SW480 (cell line): Measurements from ENCODE around the gene PHF2.

ENCODE experiments used
- DNase-seq: peaks from one replicate; pipeline ENCODE4 v3.0.0-alpha.2; 2016; ENCODE audit warnings: low spot score

The PHF2 gene

DNA sequence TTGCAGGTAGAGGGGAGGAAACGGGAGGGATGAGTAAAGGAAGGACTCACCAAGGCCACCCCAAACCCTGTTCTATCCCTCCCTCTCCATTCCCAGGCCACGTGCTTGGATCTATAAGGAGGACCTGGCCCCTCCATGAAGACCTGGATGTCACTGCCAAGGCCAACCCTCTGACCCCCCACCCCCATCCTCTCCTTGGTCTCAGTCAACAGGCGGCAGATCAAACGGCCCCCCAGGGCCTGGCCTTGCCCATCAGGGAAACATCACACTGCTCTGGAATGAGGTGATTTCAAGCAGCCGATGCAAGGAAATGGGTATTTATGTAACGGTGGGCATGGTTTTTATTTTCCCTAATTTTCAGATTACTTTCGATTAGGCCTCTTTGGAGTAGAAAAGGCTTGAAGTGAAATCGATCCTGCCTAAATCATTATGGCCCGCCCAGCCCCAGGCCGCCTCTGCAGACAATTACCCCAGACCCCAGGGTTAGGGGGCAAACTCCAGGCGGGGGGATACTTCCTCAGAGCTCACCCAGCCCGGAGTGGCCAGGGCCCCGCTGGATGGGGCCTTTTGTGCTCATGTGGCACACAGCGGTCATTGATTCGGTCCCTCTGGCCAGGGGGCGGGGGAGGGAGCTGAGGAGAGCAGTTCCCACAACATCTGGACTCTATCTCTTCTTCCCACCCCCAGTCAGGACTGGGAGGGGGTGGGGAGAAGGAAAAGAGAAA lies 125.3 kb downstream of the PHF2 start:
- DNase-seq: no peak

DNA sequence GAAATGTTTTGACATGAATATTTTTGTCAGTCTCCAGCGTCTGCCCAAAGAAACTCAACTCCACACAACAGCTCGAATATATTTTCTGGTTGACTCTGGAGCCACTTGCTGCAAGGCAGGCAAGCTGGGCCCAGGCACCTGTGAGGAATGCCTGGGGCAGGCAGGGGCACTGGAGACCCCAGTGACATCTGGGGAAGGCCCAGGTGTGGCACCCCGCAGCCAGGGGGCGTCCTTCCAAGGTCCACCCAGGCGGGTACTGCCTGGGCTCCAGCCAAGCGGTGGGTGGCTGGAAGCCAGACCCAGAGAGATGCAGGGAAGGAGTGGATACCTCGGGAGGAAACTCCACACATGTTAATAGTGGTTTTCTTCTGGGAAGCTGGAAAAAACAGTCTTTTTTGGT lies 125.9 kb downstream of the PHF2 start:
- no peak for DNase-seq

DNA sequence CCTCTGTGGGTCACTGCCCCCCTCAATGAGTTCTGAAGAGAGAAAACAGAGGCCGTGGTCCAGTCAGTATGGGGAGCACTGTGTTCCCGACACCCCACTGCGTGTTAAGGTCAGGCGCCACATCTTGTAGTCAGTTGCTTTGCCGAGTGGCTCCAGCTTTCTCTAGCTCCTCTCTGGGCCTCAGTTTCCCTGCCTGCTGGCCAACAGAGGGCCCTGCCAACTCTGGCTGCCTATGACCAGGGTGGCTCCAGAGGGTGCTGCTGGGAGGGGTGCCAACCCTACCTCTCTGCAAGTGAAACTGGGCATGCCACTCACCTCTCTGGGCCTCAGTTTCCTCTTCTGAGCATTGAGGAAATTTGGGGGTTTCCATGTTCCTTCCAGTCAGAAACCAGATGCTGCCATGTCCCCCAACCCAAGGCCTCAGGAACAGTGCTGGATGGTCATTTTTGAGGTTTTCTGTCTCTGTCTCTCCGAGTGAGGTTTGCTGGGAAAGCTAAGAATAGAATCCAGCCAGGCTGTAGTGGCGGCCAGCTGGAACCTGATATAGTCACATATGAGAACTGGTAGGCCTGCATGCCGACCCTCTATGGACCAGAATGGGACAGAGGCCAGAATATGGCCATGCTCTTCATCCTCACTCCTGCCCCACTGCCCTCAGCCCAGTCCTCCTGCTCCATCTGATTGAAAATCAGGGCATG lies 132.1 kb downstream of the PHF2 start:
- no peak for DNase-seq

DNA sequence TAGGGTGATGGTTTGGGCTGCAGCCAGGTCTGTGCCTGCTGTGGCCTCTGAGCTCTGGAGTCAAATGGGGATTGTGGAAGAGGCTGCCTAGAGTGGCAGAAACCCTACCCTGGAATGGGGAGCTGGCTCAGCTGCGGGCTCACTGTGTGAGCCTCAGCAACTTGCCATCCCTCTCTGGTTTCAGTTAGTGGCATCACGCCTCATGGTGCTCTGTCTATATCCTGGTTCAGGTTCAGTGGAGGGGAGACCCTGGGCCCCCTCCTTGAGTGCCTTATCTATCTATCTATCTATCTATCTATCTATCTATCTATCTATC lies 132.6 kb downstream of the PHF2 start:
- no peak for DNase-seq

DNA sequence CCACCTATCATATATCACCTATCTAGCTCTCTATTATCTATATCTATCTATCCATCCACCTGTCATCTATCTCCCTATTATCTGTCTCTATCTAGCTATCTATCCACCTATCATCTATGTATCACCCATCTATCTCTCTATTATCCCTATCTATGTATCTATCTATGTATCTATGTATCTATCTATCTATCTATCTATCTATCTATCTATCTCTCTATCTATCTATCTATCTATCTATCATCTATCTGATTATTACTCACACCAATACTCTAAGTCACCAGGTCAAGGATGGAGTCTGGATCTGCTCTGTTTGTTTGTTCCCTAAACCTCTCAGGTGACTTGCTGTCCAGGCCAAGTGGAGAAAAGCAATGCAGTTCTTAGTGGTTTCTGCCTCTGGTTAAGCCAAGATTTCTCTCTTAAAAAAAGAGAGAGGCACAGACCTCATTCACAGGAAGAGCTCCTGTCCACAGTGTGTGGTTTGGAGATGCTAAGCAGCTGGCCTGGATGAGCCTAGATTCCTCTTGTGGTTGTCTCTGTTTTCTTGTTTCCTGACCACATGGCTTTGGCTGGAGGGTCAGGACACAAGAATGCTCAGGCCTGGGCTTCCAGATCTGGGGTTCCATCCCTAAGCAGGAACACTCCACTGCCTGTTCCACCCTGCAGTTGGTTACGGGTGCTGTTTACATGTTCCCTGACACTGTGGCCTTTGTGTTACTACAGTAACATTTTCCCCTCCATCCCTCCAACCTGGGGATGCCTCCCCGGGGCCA lies 133.4 kb downstream of the PHF2 start:
- DNase-seq: no peak

DNA sequence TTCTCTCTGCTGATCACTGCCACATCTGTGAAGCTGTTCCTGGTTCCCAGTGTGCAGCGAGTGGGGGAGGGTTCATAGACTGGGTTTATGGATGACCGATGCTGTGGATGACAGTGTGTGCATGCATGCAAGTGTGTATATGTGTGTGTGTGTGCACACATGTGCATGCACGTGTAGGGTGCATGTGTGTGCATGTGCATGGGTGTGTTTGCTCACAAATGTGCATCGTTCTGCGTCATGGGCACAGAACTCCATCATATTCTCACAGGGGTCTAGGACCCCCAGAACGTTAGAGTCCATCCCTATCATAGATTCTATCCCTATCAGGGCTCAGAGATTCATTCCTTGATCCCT lies 134.0 kb downstream of the PHF2 start:
- no peak for DNase-seq

DNA sequence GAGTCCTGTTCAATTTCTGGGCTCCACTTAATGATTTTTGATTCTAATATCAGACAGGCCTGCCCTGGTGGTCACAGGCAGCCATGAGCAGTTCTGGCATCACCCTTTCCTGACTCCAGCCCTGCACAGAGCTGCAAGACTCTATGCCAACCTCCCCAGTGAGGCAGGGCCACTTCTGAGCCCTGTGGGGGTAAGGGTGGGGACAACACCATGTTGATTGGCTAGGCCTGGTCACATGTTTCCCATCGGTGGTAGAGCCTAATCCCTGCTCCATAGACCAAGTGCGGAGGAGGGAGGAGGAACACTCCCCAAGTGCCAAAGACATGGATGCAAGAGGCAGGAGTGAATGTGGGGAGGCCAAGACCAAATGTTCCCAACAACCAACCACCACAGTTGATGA lies 134.6 kb downstream of the PHF2 start:
- DNase-seq: no peak

DNA sequence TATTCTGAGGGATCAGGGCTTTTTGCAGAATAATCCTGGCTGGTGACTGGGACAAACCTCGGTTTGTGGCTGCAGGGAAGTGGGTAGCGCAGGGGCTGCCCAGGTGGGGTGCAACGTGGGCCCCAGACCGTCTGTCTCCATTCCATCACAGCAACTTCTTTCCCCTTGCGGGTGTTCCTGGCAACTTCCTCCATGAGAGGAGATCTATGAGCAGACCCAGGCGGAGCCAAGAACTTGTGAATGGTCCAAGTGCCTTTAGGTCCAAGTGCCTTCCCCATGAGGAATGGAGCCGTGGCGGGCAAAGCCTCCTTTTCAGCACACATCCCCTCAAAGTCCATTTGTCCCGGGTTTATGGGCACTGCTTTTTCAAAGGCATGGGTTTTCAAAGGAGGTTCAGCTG lies 136.5 kb downstream of the PHF2 start:
- no peak for DNase-seq

DNA sequence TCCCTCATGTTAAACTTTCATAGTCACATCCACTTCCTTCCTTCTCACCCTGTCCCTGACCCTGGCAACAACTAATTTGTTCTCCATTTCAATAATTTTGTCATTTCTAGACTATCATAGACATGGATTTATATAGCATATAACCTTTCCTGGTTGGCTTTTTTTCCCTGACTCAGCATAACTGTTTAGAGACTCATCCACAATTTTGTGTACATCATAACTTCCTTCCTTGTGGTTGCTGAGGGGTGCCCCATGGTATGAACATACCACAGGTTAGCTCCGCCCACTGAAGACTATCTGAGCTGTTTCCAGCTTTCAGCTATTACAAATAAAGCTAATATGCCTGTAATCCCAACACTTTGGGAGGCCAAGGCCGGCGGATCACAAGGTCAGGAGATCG lies 137.3 kb downstream of the PHF2 start:
- DNase-seq: peak; percentile 30

DNA sequence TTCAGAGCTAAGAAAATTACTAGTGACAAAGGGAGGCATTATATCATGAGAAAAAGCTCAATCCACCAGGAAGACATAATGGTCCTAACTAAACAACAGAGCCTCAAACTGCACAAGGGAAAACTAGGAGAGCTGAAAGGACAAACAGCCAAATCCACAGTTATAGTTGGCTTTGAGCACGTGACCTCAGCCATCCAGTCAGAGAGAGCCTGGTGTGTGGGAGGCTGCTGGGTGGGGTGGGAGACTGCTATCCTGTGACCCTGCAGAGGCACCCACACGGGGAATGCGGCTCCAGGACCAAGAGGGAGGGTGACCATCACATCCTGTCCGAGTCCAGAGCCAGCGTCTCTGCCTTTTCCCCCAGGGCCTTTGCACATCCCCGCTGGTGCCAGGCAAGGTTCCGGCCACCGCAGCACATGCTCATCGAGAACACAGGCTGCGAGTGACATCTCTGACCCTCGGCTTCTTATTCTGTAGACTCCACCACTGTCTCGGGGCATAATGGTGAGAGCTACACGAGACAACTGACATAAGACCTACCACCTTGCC lies 145.1 kb downstream of the PHF2 start:
- no peak for DNase-seq

DNA sequence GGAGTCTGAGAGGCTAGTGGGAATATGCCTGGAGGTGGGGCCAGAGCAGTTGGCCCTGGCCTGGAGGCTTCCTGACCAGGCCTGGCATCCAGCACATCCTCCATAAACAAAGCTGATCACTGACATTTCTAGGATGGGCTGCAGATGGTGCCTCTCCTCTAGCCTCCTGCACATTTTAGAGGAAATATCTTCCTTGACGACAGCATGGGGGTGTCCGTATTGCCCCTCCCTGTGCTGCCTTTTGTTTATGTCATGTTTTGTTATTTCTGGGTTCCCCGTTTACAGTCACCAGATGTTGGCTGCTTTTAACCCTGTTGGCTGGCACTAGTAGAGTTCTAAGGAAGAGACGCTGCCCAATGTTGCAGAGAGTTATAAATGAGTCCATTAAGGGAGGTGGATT lies 148.5 kb downstream of the PHF2 start:
- DNase-seq: no peak

DNA sequence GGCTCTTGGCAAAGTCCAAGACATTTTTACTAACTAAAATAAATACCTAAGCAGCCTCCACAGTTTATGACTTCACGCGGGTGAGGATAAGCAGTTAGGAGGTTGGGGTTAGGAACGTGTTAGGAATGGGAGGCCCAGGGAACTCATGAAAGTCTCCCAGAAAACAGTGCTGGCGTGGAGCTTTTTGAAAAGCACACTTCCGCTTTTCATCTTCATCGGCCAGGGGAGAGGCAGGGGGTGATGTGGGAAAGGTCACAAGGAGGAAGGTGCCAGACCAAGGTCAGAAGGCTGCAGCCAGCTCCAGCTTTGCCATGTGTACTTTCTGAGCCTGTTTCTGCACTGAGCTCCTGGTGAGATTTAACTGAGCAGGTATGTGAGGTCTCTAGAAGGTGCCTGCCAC lies 149.0 kb downstream of the PHF2 start:
- DNase-seq: no peak

DNA sequence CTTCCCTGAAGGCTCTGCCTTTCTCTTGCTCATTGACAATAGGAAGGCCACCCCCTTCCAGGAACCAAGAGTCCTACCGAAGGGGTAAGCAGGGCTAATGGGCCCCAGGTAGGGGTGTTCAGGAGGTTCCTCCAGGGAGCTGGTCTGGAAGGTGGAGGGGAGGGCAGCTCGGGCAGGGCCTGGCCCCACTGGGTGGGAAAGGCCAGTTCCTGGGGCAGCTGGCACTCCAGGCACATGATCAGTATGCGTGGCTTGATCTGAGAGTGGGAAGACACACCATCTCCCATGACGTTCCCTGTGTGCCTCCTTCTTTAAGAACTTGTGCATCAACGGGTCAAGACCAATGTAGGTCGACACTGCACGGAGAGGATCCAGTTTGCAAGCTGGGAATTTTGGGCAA lies 149.8 kb downstream of the PHF2 start:
- no peak for DNase-seq
